ENCODE measurements around the gene PCDHB12.
"Not testable (repeated sequence)": the region's sequence is repeated elsewhere in the genome, so short reads cannot be mapped to it uniquely, and the experiment has no call there.

The PCDHB12 gene

DNA sequence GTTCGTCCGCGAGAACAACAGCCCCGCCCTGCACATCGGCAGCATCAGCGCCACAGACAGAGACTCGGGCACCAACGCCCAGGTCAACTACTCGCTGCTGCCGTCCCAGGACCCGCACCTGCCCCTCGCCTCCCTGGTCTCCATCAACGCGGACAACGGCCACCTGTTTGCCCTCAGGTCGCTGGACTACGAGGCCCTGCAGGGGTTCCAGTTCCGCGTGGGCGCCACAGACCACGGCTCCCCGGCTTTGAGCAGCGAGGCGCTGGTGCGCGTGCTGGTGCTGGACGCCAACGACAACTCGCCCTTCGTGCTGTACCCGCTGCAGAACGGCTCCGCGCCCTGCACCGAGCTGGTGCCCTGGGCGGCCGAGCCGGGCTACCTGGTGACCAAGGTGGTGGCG, 1.8 kb downstream of the PCDHB12 start:
- DNase-seq (ENCODE audit: low read depth): not testable (repeated sequence)

DNA sequence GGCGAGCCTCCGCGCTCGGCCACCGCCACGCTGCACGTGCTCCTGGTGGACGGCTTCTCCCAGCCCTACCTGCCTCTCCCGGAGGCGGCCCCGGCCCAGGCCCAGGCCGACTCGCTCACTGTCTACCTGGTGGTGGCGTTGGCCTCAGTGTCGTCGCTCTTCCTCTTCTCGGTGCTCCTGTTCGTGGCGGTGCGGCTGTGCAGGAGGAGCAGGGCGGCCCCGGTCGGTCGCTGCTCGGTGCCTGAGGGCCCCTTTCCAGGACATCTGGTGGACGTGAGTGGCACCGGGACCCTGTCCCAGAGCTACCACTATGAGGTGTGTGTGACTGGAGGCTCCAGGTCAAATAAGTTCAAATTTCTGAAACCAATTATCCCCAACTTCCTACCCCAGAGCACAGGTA, 2.3 kb downstream of the PCDHB12 start:
- not testable (repeated sequence) for DNase-seq (ENCODE audit: low read depth)

DNA sequence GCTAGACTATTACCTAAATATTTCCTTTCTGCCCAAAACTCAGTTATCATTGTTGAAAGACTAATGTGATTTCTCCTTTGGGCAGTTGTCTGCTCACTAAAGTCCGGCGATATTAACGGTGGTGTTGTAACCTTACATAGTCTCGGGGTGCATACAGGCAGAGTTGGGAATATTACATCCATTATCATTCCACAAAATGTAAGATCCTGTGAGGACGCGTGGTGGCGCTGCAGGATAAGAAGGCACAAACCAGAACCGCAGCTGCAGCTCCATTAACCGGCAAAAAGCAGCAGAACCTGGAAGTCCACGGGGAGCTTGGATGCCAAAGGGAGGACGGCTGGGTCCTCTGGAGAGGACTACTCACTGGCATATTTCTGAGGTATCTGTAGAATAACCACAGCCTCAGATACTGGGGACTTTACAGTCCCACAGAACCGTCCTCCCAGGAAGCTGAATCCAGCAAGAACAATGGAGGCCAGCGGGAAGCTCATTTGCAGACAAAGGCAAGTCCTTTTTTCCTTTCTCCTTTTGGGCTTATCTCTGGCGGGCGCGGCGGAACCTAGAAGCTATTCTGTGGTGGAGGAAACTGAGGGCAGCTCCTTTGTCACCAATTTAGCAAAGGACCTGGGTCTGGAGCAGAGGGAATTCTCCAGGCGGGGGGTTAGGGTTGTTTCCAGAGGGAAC, 5.3 kb downstream of the PCDHB12 start, which contains the start of gene PCDHB13:
Gene PCDHB13 (plus strand): TSS at position 264 of the 684 bp plus-strand sequence. CDS start 205 bp downstream, at position 469.
- not testable (repeated sequence) for DNase-seq (ENCODE audit: low read depth)

DNA sequence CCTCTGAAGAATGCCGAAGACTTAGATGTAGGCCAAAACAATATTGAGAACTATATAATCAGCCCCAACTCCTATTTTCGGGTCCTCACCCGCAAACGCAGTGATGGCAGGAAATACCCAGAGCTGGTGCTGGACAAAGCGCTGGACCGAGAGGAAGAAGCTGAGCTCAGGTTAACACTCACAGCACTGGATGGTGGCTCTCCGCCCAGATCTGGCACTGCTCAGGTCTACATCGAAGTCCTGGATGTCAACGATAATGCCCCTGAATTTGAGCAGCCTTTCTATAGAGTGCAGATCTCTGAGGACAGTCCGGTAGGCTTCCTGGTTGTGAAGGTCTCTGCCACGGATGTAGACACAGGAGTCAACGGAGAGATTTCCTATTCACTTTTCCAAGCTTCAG, 6.1 kb downstream of the PCDHB12 start:
- DNase-seq (ENCODE audit: low read depth): not testable (repeated sequence)

DNA sequence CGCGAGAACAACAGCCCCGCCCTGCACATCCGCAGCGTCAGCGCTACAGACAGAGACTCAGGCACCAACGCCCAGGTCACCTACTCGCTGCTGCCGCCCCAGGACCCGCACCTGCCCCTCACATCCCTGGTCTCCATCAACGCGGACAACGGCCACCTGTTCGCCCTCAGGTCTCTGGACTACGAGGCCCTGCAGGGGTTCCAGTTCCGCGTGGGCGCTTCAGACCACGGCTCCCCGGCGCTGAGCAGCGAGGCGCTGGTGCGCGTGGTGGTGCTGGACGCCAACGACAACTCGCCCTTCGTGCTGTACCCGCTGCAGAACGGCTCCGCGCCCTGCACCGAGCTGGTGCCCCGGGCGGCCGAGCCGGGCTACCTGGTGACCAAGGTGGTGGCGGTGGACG, 7.0 kb downstream of the PCDHB12 start:
- not testable (repeated sequence) for DNase-seq (ENCODE audit: low read depth)

DNA sequence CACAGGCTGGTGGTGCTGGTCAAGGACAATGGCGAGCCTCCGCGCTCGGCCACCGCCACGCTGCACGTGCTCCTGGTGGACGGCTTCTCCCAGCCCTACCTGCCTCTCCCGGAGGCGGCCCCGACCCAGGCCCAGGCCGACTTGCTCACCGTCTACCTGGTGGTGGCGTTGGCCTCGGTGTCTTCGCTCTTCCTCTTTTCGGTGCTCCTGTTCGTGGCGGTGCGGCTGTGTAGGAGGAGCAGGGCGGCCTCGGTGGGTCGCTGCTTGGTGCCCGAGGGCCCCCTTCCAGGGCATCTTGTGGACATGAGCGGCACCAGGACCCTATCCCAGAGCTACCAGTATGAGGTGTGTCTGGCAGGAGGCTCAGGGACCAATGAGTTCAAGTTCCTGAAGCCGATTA, 7.5 kb downstream of the PCDHB12 start:
- not testable (repeated sequence) for DNase-seq (ENCODE audit: low read depth)

DNA sequence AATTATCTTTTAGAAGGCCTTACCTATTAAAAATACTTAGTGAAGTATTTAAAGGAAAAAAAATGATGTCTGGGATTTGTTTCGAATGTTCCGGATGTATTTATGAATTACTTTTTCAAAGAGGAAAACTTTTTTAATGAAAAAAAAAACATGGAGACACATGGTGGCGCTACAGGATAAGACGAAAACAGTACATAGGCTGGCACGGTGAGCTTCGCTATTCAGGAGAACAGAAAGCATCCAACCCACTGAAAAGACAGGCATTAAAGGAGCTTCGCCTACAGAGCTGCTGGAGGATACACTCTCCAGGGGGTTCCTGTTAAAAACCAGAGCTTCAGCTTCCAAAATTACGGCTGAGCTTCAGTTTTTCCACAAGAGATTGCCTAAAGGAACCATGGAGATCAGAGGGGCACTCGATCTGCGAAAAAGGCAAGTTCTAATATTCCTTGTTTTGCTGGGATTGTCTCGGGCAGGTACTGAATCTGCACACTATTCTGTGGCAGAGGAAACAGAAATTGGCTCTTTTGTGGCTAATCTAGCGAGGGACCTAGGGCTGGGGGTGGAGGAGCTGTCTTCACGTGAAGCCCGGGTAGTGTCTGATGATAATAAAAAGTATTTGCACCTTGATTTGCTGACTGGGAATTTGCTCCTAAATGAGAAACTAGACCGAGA, 14.7 kb downstream of the PCDHB12 start, which contains the start of gene PCDHB14:
Gene PCDHB14 (plus strand): TSS at position 232 of the 672 bp plus-strand sequence. CDS start 163 bp downstream, at position 395.
- peak; percentile 17 for DNase-seq (ENCODE audit: low read depth)

DNA sequence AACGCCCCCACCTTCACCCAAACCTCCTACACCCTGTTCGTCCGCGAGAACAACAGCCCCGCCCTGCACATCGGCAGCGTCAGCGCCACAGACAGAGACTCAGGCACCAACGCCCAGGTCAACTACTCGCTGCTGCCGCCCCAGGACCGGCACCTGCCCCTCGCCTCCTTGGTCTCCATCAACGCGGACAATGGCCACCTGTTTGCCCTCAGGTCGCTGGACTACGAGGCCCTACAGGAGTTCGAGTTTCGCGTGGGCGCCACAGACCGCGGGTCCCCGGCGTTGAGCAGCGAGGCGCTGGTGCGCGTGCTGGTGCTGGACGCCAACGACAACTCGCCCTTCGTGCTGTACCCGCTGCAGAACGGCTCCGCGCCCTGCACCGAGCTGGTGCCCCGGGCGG, 16.3 kb downstream of the PCDHB12 start:
- not testable (repeated sequence) for DNase-seq (ENCODE audit: low read depth)

DNA sequence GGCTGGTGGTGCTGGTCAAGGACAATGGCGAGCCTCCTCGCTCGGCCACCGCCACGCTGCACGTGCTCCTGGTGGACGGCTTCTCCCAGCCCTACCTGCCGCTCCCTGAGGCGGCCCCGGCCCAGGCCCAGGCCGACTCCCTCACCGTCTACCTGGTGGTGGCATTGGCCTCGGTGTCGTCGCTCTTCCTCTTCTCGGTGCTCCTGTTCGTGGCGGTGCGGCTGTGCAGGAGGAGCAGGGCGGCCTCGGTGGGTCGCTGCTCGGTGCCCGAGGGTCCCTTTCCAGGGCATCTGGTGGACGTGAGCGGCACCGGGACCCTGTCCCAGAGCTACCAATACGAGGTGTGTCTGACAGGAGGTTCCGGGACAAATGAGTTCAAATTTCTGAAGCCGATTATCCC, 16.9 kb downstream of the PCDHB12 start:
- DNase-seq (ENCODE audit: low read depth): not testable (repeated sequence)

DNA sequence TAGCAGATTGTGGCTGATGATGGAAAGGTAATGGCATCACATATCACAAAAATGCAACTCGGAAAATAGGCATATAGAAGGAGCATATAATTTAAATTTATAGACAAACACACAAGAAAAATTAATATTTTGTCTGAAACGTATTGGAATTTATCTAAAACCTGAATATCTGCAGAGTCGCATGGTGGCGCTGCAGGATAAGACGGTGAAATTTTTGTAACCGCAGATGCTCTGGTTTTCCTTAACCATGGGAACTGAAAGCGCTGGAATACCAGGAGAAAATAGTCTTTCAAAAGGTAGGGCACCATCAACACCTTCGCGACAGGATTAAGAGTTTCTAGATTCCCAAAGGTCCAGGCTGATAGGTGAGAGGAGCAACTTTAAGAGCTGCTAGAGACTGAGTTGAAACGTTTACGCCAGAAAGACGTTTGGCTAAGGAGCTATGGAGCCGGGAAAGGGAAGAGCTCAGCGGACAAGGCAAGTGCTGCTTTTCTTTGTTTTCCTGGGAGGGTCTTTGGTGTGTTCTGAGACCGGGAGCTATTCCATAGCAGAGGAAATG, 25.7 kb downstream of the PCDHB12 start:
- no peak for DNase-seq (ENCODE audit: low read depth)

DNA sequence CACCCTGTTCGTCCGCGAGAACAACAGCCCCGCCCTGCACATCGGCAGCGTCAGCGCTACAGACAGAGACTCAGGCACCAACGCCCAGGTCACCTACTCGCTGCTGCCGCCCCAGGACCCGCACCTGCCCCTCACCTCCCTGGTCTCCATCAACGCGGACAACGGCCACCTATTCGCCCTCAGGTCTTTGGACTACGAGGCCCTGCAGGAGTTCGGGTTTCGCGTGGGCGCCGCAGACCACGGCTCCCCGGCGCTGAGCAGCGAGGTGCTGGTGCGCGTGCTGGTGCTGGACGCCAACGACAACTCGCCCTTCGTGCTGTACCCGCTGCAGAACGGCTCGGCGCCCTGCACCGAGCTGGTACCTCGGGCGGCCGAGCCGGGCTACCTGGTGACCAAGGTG, 27.4 kb downstream of the PCDHB12 start:
- DNase-seq (ENCODE audit: low read depth): not testable (repeated sequence)

DNA sequence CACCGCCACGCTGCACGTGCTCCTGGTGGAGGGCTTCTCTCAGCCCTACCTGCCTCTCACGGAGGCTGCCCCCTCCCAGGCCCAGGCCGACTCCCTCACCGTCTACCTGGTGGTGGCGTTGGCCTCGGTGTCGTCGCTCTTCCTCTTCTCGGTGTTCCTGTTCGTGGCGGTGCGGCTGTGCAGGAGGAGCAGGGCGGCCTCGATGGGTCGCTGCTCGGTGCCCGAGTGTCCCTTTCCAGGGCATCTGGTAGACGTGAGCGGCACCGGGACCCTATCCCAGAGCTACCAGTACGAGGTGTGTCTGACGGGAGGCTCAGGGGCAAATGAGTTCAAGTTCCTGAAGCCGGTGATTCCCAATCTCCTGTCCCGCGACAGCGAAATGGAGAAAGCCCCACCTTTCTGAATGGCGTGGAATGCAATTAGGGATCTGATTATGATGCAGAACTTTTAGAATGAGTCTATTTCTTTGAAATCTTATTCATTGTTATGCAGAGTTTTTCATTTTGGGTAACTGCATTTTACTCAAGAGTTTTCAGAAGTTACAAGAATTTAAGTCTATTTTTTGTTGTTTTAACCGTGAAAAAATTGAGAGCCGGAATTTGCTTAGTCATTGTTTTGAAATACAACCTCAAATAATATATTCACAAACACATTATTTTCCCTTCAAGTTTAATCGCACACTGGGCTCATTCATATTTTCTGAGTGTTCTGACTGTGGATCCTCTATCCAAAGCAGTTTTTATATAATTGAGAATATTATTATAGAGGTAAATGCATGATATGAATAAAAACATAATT, 28.2 kb downstream of the PCDHB12 start:
- no peak for DNase-seq (ENCODE audit: low read depth)

DNA sequence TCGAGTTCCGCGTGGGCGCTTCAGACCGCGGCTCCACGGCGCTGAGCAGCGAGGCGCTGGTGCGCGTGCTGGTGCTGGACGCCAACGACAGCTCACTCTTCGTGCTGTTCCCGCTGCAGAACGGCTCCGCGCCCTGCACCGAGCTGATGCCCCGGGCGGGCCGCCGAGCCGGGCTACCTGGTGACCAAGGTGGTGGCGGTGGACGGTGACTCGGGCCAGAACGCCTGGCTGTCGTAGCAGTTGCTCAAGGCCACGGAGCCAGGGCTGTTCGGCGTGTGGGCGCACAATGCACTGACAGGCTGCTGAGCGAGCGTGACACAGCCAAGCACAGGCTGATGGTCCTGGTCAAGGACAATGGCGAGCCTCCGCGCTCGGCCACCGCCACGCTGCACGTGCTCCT, 33.0 kb downstream of the PCDHB12 start:
- no peak for DNase-seq (ENCODE audit: low read depth)

DNA sequence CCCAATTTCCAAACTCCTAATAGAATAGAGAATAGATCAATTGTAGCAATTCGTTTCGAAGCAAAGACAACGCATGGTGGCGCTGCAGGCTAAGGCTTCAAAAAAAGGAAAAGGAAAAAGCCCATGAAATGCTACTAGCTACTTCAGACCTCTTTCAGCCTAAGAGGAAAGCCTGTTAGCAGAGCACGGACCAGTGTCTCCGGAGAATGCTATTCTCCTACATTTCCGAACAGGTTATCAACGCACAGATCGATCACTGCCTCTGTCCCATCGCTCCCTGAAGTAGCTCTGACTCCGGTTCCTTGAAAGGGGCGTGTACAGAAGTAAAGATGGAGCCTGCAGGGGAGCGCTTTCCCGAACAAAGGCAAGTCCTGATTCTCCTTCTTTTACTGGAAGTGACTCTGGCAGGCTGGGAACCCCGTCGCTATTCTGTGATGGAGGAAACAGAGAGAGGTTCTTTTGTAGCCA, 36.8 kb downstream of the PCDHB12 start, which contains the start of gene PCDHB15:
Gene PCDHB15 (plus strand): TSS at position 146 of the 468 bp plus-strand sequence. CDS start 184 bp downstream, at position 330.
- DNase-seq (ENCODE audit: low read depth): no peak

DNA sequence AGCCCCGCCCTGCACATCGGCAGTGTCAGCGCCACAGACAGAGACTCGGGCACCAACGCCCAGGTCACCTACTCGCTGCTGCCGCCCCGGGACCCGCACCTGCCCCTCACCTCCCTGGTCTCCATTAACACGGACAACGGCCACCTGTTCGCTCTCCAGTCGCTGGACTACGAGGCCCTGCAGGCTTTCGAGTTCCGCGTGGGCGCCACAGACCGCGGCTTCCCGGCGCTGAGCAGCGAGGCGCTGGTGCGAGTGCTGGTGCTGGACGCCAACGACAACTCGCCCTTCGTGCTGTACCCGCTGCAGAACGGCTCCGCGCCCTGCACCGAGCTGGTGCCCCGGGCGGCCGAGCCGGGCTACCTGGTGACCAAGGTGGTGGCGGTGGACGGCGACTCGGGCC, 38.5 kb downstream of the PCDHB12 start:
- not testable (repeated sequence) for DNase-seq (ENCODE audit: low read depth)

DNA sequence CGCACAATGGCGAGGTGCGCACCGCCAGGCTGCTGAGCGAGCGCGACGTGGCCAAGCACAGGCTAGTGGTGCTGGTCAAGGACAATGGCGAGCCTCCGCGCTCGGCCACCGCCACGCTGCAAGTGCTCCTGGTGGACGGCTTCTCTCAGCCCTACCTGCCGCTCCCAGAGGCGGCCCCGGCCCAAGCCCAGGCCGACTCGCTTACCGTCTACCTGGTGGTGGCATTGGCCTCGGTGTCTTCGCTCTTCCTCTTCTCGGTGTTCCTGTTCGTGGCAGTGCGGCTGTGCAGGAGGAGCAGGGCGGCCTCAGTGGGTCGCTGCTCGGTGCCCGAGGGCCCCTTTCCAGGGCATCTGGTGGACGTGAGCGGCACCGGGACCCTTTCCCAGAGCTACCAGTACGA, 38.9 kb downstream of the PCDHB12 start:
- not testable (repeated sequence) for DNase-seq (ENCODE audit: low read depth)

DNA sequence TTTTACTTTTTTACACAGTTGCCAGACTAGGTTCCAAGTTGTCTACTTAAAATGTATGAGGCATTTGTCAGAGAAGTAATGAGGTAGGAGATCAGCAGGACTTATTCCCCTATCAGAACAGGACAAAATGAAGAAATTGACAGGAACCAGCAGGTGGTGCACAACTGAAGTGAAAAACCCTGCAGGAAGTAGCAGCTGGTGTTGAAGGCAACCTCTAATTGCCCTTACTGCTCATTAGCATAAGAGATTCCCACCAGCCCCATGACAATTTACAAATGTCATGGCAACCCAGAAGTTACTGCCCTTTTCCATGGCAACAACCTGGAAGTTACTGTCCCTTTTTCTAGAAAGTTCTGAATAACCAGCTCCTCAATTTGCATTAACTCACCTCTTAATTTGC, 42.1 kb downstream of the PCDHB12 start:
- DNase-seq (ENCODE audit: low read depth): no peak

DNA sequence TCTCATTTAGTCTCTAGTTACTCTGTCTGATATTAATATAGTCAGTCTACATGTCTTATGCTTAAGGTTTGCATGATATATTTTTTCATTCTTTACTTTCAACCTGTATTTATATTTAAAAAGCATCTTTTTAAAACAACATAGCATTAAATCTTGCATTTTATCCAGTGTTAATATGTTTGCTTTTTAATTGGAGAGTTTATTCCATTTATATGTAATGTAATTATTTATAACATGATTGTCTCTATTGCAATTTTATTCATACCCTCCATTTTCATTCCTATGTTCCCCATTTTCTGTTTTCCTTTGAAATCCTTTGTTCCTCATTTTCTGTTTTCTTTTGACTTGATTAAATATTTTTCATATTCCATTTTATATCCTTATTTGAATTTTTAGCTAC, 49.9 kb downstream of the PCDHB12 start:
- DNase-seq (ENCODE audit: low read depth): no peak

DNA sequence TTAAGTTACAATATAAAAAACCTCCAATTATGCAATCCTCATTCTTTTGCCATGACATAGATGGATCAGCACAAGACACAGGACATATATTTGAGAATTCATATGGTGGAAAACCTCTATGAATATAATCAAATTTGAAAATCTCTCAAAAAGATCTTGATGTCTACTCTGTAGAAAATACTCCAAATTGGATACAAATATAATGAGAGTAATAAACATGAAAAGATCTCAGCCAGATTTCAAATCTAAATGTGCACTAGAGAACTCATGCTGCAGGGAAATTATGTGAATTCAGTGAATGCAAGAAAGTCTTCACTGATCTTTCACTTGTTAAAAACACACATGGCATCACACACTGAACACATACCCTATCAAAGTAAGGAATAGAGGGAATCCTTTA, 50.4 kb downstream of the PCDHB12 start:
- DNase-seq (ENCODE audit: low read depth): no peak

DNA sequence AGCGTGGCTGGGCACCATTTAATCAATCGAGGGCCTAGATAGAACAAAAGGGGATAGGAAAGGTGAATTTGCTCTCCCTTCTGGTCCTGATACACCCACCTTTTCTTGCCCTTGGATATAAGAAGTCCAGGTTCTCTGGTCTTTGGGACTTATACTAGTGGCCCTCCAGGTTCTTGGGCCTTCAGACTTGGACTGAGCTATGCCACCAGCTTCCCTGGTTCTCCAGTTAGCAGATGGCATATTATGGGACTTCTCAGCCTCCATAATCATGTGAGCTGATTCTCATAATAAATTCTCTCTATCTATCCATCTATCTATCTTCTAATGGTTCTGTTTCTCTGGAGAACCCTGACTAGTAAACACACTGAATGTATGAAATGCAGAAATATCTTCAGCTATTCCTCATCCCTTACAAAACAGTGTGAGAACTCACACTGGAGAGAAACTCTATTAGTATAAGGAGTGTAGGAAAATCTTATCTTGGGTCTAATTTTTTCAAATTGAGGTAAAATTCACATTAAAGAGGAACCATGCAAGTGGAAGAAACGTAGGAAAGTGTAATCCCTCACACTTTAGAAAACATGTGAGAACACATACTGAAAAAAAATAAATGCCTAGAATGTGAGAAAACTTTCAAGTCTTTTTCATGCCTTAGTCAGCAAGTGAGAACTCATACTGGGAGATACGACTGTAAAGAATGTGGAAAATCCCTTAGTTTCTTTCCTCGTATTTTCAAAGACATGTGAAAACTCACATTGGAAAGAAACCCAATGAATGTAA, 52.1 kb downstream of the PCDHB12 start:
- DNase-seq (ENCODE audit: low read depth): no peak

DNA sequence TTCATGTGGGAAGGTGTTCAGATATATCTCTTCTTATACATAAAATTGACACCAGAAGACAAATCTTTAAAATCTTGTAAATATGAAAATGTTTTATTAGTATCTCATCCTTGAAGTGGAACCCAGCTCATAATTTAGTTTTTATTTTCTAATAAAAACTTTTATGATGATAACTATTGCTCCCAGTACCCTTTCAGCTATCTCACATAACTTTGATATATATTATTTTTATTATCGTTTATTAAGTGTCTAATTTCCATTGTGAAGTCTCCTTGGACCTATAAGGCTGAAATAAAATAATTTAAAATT, 52.7 kb downstream of the PCDHB12 start:
- DNase-seq (ENCODE audit: low read depth): no peak

Measured in stromal cell of bone marrow (primary cell).